Embryonic facial prominence (tissue), 1 donor: ENCODE data around the gene AMMECR1.

Experiments
- DNase-seq: peaks from one replicate; pipeline ENCODE4 v3.0.0-alpha.2; 2016; ENCODE audit errors: extremely low spot score

The AMMECR1 gene

GRCh38 chrX:110211340-110211739, 106.5 kb downstream of the AMMECR1 start:
- DNase-seq: no peak

- no peak for DNase-seq
Observed at GRCh38 chrX:110210417-110211139, 107.3 kb downstream of the AMMECR1 start.

- DNase-seq: no peak
Observed at GRCh38 chrX:110208092-110208491, 109.8 kb downstream of the AMMECR1 start.

GRCh38 chrX:110204986-110205385, 112.9 kb downstream of the AMMECR1 start:
- DNase-seq: no peak

- DNase-seq: no peak
Observed at GRCh38 chrX:110201799-110202198, 116.1 kb downstream of the AMMECR1 start.

GRCh38 chrX:110194977-110195376, 122.9 kb downstream of the AMMECR1 start:
- DNase-seq: no peak

- DNase-seq: no peak
Observed at GRCh38 chrX:110192516-110192915, 125.4 kb downstream of the AMMECR1 start.

GRCh38 chrX:110188701-110189558, 129.0 kb downstream of the AMMECR1 start:
- no peak for DNase-seq

- DNase-seq: no peak
Observed at GRCh38 chrX:110183314-110183713, 134.6 kb downstream of the AMMECR1 start.

- no peak for DNase-seq
Observed at GRCh38 chrX:110182865-110183264, 135.0 kb downstream of the AMMECR1 start.

GRCh38 chrX:110182362-110182761, 135.5 kb downstream of the AMMECR1 start:
- DNase-seq: no peak

- no peak for DNase-seq
Observed at GRCh38 chrX:110181459-110182137, 136.3 kb downstream of the AMMECR1 start.

GRCh38 chrX:110180928-110181310, 137.0 kb downstream of the AMMECR1 start:
- no peak for DNase-seq

- DNase-seq: no peak
Observed at GRCh38 chrX:110180176-110180927, 137.5 kb downstream of the AMMECR1 start.

- no peak for DNase-seq
Observed at GRCh38 chrX:110178179-110178865, 139.6 kb downstream of the AMMECR1 start.

- DNase-seq: no peak
Observed at GRCh38 chrX:110175696-110176095, 142.2 kb downstream of the AMMECR1 start.

- DNase-seq: no peak
Observed at GRCh38 chrX:110175146-110175545, 142.7 kb downstream of the AMMECR1 start.

- no peak for DNase-seq
Observed at GRCh38 chrX:110173192-110174175, 144.4 kb downstream of the AMMECR1 start.

GRCh38 chrX:110172215-110172614, 145.7 kb downstream of the AMMECR1 start:
- DNase-seq: no peak

GRCh38 chrX:110171442-110171841, 146.4 kb downstream of the AMMECR1 start:
- DNase-seq: no peak
